ENCODE data around the gene KCNN1. TPM values are rescaled to one million over a fixed set of nuclear protein-coding genes. Genes with fewer than 3 reads are reported as not detected.

The KCNN1 gene
- total and polyA plus RNA-seq, 10 donors, result 0.03 to 0.10 (median 0.04) TPM; not detected in 7

DNA sequence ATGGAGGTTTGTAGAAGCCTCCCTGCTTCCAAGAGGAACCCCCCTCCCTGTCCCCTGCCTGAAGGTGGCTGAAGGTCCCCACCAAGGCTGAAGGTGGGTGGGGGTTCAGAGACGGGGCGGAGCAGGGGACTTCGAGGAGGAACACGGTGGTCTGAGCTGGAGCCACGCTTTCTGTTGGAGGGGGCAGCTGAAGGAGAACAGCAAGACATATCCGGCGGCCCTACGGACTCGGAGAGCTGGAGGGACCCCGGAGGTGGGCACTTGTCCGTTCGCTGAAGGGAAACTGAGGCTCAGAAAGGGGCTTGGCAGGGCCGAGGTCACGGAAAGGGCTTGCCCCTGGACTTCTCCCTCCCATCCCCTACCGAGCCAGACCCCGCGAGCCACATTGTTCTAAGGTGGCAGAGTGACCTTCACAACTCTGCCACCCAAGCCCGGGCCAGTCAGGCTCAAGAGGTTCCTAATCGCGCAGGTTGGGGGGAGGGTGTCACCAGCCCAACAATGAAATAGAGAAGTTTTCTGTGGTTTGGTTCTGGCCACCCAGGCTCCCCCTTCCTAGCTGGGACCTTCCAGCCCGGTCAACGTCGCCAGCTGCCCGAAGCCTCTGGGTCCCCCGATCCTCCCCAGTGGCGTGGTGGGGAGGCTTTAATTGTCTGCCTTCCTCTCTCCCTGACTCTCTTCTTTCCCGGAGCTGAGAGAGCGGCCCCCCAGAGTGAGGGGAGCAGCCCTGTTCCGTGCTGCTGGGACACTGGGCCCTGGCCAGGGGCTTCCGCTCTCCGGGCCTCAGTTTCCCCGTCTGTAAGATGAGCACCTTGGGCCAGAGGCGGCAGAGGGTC is 15.5 kb upstream of the KCNN1 start:
- intact Hi-C loops (cut with DNase I; ENCODE audit: low total_unique reads), result no loop called here
- no peaks in the 10 kb centered on the region for H3K9me3 ChIP-seq
- peak overlapping the region in 2 of 8 donors; percentile 3 to 90 for H3K4me3 ChIP-seq
- H3K27ac ChIP-seq, result no peak overlapping the region
- TF ChIP-seq, protein P1, sequence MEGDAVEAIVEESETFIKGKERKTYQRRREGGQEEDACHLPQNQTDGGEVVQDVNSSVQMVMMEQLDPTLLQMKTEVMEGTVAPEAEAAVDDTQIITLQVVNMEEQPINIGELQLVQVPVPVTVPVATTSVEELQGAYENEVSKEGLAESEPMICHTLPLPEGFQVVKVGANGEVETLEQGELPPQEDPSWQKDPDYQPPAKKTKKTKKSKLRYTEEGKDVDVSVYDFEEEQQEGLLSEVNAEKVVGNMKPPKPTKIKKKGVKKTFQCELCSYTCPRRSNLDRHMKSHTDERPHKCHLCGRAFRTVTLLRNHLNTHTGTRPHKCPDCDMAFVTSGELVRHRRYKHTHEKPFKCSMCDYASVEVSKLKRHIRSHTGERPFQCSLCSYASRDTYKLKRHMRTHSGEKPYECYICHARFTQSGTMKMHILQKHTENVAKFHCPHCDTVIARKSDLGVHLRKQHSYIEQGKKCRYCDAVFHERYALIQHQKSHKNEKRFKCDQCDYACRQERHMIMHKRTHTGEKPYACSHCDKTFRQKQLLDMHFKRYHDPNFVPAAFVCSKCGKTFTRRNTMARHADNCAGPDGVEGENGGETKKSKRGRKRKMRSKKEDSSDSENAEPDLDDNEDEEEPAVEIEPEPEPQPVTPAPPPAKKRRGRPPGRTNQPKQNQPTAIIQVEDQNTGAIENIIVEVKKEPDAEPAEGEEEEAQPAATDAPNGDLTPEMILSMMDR (IDR thresholded peaks at IDR 0.05 in 8 of 11, conservative IDR thresholded peaks at IDR 0.05 in 3 of 11), result no peak
- TF ChIP-seq POLR2AphosphoS5 (IDR thresholded peaks at IDR 0.05) (no peak), POLR2A (IDR thresholded peaks at IDR 0.05) (no peak)
- H3K27me3 ChIP-seq (replicated peaks in 1 of 7), result peaks cover 27 to 84% (median 74%) of the 10 kb centered on the region in 7 donors
- no peaks in the 10 kb centered on the region for H3K36me3 ChIP-seq
- peaks cover 41 to 70% (median 62%) of the 10 kb centered on the region in 6 donors for H3K4me1 ChIP-seq
- 2 to 4% (median 2%) methylated on average over 30 to 33 of the region's 33 CpGs for WGBS, 5 donors
- DNase-seq, result no peak

DNA sequence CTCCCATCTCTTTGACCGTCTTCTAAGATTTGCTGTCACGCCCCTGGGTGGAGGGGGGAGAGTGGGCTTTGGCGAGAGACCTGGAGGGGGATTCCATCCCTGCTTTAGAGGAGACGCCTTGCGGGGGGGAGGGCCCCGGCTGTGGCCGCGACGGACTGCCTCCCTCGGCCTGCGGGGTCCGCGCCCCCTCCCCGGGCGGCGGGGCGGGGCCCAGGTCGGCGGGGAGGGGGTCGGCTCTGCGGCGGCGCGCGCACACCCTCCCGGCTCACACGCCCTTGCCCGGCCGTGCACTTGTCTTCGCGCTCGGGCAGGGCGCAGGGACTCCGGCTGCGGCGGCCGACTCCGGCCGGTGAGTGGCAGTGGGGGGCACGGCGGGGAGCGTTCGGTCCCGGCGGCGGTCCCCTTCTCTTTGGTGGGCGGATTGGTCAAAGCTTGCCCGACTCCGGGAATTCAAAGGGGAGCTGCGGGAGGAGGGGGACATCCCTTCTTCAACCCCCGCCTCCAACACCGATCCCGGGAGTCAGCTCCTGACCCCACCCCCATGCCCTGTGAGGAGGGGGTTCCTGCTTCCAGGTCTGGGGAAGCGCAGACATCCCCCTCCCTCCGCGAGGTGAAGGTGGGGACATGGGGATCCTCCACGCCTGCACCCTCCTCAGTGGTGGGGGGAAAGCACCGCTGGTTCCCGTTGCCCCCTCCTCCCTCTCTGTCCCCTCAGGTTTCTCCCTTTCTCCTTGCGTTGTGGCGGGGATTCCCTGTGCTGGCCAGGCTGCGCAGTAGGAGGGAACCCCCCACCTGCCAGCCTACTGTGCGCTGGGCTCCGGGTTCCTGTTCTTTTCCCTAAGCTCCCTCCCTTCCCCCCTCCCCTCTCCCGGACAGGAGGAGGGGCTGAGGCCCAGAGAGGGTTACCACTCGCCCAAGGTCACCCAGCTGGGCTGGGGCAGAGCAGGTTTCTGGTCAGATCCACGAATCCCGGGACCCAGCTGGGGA is 14.6 kb upstream of the KCNN1 start:
- H3K27ac ChIP-seq, result no peak overlapping the region
- peak overlapping the region in 2 of 8 donors; percentile 3 to 90 for H3K4me3 ChIP-seq
- H3K9me3 ChIP-seq, result no peaks in the 10 kb centered on the region
- H3K36me3 ChIP-seq, result no peaks in the 10 kb centered on the region
- H3K4me1 ChIP-seq, result peaks cover 35 to 61% (median 54%) of the 10 kb centered on the region in 6 donors
- H3K27me3 ChIP-seq (replicated peaks in 1 of 7), result peaks cover 27 to 90% (median 76%) of the 10 kb centered on the region in 7 donors
- TF ChIP-seq, protein P1 (IDR thresholded peaks at IDR 0.05 in 8 of 11, conservative IDR thresholded peaks at IDR 0.05 in 3 of 11), result no peak
- no peak for TF ChIP-seq POLR2A (IDR thresholded peaks at IDR 0.05)
- TF ChIP-seq POLR2AphosphoS5 (IDR thresholded peaks at IDR 0.05), result no peak
- DNase-seq, result no peak
- intact Hi-C loops (cut with DNase I; ENCODE audit: low total_unique reads), result no loop called here
- 1 to 2% (median 1%) methylated on average over 19 to 66 of the region's 68 CpGs for WGBS, 5 donors

DNA sequence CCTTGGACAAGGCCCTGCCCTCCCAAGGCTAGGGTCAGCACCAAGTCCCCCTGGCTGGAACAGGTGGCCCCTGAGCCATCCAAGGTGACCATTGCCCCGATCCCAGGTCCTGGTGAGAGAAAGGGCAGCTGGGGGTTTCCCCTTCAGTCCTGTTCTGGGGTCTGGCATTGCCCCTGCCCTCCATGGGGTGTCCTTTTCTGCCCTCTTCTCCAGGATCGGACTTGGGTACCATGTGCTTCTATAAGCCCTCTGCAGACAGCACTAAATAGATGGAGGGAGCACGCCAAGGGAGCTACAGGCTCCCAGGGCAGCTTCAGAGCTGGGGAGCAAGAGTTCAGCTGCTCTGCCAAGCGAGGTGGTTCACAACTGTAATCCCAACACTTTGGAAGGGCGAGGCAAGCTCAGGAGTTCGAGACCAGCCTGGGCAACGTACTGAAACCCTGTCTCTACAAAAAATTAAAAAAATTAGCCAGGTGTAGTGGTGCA is 13.5 kb upstream of the KCNN1 start:
- Histone ChIP-seq H3K27ac (no peak overlapping the region), H3K4me3 (no peak overlapping the region), H3K27me3 (replicated peaks in 1 of 7) (peaks cover 27 to 97% (median 76%) of the 10 kb centered on the region in 7 donors), H3K4me1 (peaks cover 32 to 51% (median 47%) of the 10 kb centered on the region in 6 donors), H3K36me3 (no peaks in the 10 kb centered on the region), H3K9me3 (no peaks in the 10 kb centered on the region)
- TF ChIP-seq POLR2AphosphoS5 (IDR thresholded peaks at IDR 0.05) (no peak), POLR2A (IDR thresholded peaks at IDR 0.05) (no peak)
- TF ChIP-seq, protein P1 (IDR thresholded peaks at IDR 0.05 in 8 of 11, conservative IDR thresholded peaks at IDR 0.05 in 3 of 11), result no peak
- no peak for DNase-seq
- WGBS, 5 donors, result 44 to 71% (median 60%) methylated on average over 7 of the region's 7 CpGs
- intact Hi-C loops (cut with DNase I; ENCODE audit: low total_unique reads), result no loop called here

Measured in spleen (tissue), 11 donors.